RWPE1 (cell line): ENCODE measurements around the gene BDKRB2.

Experiments used
- CTCF ChIA-PET: fragments of 350-600 bp; sonication (Branson Sonifier 250); formaldehyde crosslinking; extraction: SDS; loops from one replicate; lab custom pipeline; 2021; lab: Yijun Ruan, JAX
- POLR2A ChIA-PET: fragments of 400-600 bp; formaldehyde crosslinking; extraction: SDS; loops from one replicate; lab custom pipeline; 2020; ENCODE audit warnings: antibody characterized with exemption; ENCODE audit not compliant: low non-redundant PET; lab: Yijun Ruan, JAX
- DNase-seq: peaks from one replicate; pipeline ENCODE4 v3.0.0; 2012; ENCODE audit warnings: low spot score
- H3K27ac ChIP-seq: fragments of 450-650 bp; 2 replicates; pipeline ENCODE4 v1.5.1; 2017
- CTCF ChIP-seq: fragments of 450-650 bp; conservative IDR thresholded peaks from 2 replicates; pipeline ENCODE4 v1.5.1; 2017; ENCODE audit warnings: low read depth, mild to moderate bottlenecking

Gene BDKRB2

GRCh38 chr14:96216627-96217026, 12.0 kb downstream of the BDKRB2 start:
- no peak for DNase-seq
- CTCF ChIA-PET, result no interaction called here
- no peak for TF ChIP-seq CTCF
- POLR2A ChIA-PET, result interaction anchor here (1.1 kb wide), 1 partner anchor 8 kb away, joined by 3 read pairs; no protein-coding TSS in a partner anchor
- H3K27ac ChIP-seq, result peak overlapping the region; percentile 90

- CTCF ChIA-PET, result no interaction called here
- POLR2A ChIA-PET, result no interaction called here
- H3K27ac ChIP-seq, result peak overlapping the region; percentile 60
- no peak for TF ChIP-seq CTCF
- no peak for DNase-seq
These were observed 12.8 kb downstream of the BDKRB2 start for GRCh38 chr14:96217376-96217913.

GRCh38 chr14:96221109-96221650, 16.5 kb downstream of the BDKRB2 start:
- POLR2A ChIA-PET, result no interaction called here
- DNase-seq, result no peak
- H3K27ac ChIP-seq, result peak overlapping the region; percentile 60
- CTCF ChIA-PET, result interaction anchor here (0.6 kb wide), 1 partner anchor 14 kb away, joined by 6 read pairs; no protein-coding TSS in a partner anchor
- TF ChIP-seq CTCF, result no peak

GRCh38 chr14:96221841-96222240, 17.2 kb downstream of the BDKRB2 start:
- ChIA-PET POLR2A (no interaction called here), CTCF (no interaction called here)
- no peak for TF ChIP-seq CTCF
- peak overlapping the region; percentile 60 for H3K27ac ChIP-seq
- DNase-seq, result no peak

GRCh38 chr14:96224480-96225096, 19.9 kb downstream of the BDKRB2 start:
- ChIA-PET CTCF (interaction anchor here (0.8 to 0.9 kb wide), 3 partner anchors 22 to 119 kb away, joined by 3 to 4 read pairs (median 3); no protein-coding TSS in a partner anchor), POLR2A (interaction anchor here (1.0 to 1.3 kb wide), 2 partner anchors 9 to 20 kb away, joined by 3 read pairs; partner anchors contain the start of gene BDKRB2)
- peak; percentile 71 for DNase-seq
- TF ChIP-seq CTCF, result no peak
- H3K27ac ChIP-seq, result peak overlapping the region; percentile 98

- ChIA-PET POLR2A (interaction anchor here (1.0 to 1.3 kb wide), 2 partner anchors 9 to 21 kb away, joined by 3 read pairs; partner anchors contain the start of gene BDKRB2), CTCF (interaction anchor here (0.8 to 1.0 kb wide), 5 partner anchors 22 to 122 kb away, joined by 3 to 4 read pairs (median 3); no protein-coding TSS in a partner anchor)
- H3K27ac ChIP-seq, result peak overlapping the region; percentile 98
- DNase-seq, result no peak
- TF ChIP-seq CTCF, result no peak
These were observed 20.6 kb downstream of the BDKRB2 start for GRCh38 chr14:96225213-96225612.
